ENCODE results near the gene CHRNE. TPM values are rescaled to one million over a fixed set of nuclear protein-coding genes. Genes with fewer than 3 reads are reported as not detected.

Gene CHRNE
- total and polyA plus RNA-seq, 2 of the 4 experiments (the other 2 are of a cell fraction) = under 0.01 to 0.21 TPM

DNA sequence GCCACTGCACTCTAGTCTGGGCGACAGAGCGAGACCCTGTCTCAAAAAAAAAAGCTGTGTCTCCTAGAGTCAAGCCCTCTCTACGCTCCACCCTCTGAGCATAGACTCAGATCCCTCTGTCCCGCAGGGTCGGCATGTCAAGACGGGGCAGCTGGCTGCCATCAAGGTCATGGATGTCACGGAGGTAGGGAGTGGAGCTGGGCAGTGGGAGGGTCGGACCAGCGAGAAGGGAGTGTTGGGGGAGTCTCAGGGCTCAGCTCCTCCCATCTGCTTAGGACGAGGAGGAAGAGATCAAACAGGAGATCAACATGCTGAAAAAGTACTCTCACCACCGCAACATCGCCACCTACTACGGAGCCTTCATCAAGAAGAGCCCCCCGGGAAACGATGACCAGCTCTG is 22.0 kb downstream of the CHRNE start:
- Histone ChIP-seq H3K4ac (ENCODE audit: low read depth, low read length) (no peak overlapping the region), H3K9me3 (ENCODE audit: control insufficient read depth, insufficient read depth, low read length) (no peaks in the 10 kb centered on the region), H3K27me3 (ENCODE audit: control insufficient read depth, insufficient read depth, low read length) (no peaks in the 10 kb centered on the region), H2AK9ac (replicated peaks; ENCODE audit: low read depth, low read length, poor library complexity) (no peak overlapping the region), H3K18ac (ENCODE audit: low read depth, low read length) (no peak overlapping the region), H2BK20ac (ENCODE audit: low read depth, low read length) (no peak overlapping the region), H4K8ac (ENCODE audit: low read depth in 2 of 2, low read length in 2 of 2) (no peak overlapping the region), H3K23ac (ENCODE audit: low read depth, low read length) (no peak overlapping the region), H2AFZ (replicated peaks; ENCODE audit: low read length, poor library complexity) (no peak overlapping the region), H4K5ac (ENCODE audit: low read depth, low read length) (no peak overlapping the region), H3K14ac (replicated peaks; ENCODE audit: low read depth, low read length) (no peak overlapping the region), H3K56ac (ENCODE audit: extremely low read depth, insufficient read depth, low read length) (no peak overlapping the region), H2AK5ac (ENCODE audit: low read depth, low read length) (no peak overlapping the region), H3K4me1 (ENCODE audit: control insufficient read depth, insufficient read depth, low read length) (no peaks in the 10 kb centered on the region), H3K79me1 (ENCODE audit: low read depth in 1 of 2, low read length in 2 of 2) (peaks cover 0 to 11% of the 10 kb centered on the region in 2 experiments; a peak in 2 of 4 replicates), H2BK5ac (ENCODE audit: low read depth, low read length, poor library complexity, severe bottlenecking) (no peak overlapping the region), H3K4me3 (ENCODE audit: insufficient read depth, low read depth, low read length) (no peak overlapping the region), H3K27ac (ENCODE audit: insufficient read depth, low read length) (no peak overlapping the region), H3K9ac (ENCODE audit: low read depth, low read length) (no peak overlapping the region), H4K20me1 (ENCODE audit: insufficient read depth, low read length) (peaks cover 15% of the 10 kb centered on the region), H3K4me2 (ENCODE audit: low read depth, low read length) (no peak overlapping the region), H3K36me3 (ENCODE audit: control insufficient read depth, insufficient read depth, low read length) (peaks cover 31% of the 10 kb centered on the region), H2BK15ac (ENCODE audit: low read depth, low read length) (no peak overlapping the region), H2BK120ac (ENCODE audit: low read depth, low read length) (no peak overlapping the region), H4K91ac (ENCODE audit: insufficient read depth, low read depth, low read length) (no peak overlapping the region), H3K9me1 (ENCODE audit: insufficient read depth, low read length) (no peaks in the 10 kb centered on the region)
- ATAC-seq (ENCODE audit: low read depth) (no peak), DNase-seq (no peak)
- POLR2A ChIA-PET (ENCODE audit: unreplicated experiment) = no interaction called here
- dilution Hi-C loops (cut with HindIII; ENCODE audit: low sequenced_read_pairs, unreplicated experiment) = no loop called here
- WGBS, 2 experiments (ENCODE audit: extremely low coverage in 2 of 2, insufficient read length in 1 of 2) = 67% methylated on average over 4 of the region's 15 CpGs; no CpG with 5 or more reads in 1 of the 2 experiments
- intact Hi-C loops (cut with micrococcal nuclease) = loop anchor here (10.0 kb wide), 1 partner anchor 316 kb away; the partner anchor contains the start of gene GGT6
- CTCF ChIA-PET = no interaction called here
- BruUV-seq (replicated peaks) = no TSS peak
- no peak for TF ChIP-seq CEBPB (IDR thresholded peaks at IDR 0.05; ENCODE audit: low read depth, low read length)
- no peak for TF ChIP-seq MAFK (IDR thresholded peaks at IDR 0.05; ENCODE audit: low read depth, low read length)
- in situ Hi-C loops (cut with MboI; ENCODE audit: low sequenced_read_pairs) = loop anchor here (5.0 to 10.0 kb wide), 3 partner anchors 94 to 306 kb away; partner anchors contain the start of genes ARRB2, GLTPD2 and VMO1
